GM21381 (cell line): ENCODE measurements around the gene PSMD13.
"Not testable (repeated sequence)": the region's sequence is repeated elsewhere in the genome, so short reads cannot be mapped to it uniquely, and the experiment has no call there.

Experiments used
- ATAC-seq: cut with Tn5 transposase; IDR thresholded peaks from one replicate; pipeline ENCODE4 v1.9.1; 2021; ENCODE audit warnings: mild to moderate bottlenecking, moderate library complexity; ENCODE audit not compliant: unreplicated experiment

Gene PSMD13

GRCh38 chr11:285894-286220, 49.1 kb downstream of the PSMD13 start:
- no peak for ATAC-seq

DNA sequence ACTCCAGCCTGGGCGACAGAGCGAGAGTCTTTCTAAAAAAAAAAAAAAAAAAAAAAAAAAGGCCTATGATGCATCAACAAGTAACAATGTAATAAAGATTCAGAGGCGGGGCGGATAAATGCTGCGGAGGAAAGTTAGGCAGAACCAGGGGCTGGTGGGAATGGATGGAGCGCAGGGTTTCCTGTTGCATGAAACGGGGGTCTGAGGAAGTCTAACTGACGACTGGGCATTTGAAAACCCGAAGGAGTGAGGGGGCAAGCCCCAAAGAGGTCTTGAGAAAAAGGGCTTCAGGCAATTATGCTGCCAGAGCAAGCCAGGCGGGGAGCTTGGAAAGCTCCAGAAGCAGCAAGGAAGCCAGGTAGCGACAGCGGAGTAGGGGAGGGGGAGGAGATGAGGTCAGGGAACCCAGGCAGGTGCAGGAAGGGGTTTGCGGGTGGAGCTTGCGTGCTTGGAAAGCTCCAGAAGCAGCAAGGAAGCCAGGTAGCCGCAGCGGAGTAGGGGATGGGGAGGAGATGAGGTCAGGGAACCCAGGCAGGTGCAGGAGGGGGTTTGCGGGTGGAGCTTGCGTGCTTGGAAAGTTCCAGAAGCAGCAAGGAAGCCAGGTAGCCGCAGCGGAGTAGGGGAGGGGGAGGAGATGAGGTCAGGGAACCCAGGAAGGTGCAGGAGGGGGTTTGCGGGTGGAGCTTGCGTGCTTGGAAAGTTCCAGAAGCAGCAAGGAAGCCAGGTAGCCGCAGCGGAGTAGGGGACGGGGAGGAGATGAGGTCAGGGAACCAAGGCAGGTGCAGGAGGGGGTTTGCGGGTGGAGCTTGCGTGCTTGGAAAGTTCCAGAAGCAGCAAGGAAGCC, 50.4 kb downstream of the PSMD13 start:
- not testable (repeated sequence) for ATAC-seq

DNA sequence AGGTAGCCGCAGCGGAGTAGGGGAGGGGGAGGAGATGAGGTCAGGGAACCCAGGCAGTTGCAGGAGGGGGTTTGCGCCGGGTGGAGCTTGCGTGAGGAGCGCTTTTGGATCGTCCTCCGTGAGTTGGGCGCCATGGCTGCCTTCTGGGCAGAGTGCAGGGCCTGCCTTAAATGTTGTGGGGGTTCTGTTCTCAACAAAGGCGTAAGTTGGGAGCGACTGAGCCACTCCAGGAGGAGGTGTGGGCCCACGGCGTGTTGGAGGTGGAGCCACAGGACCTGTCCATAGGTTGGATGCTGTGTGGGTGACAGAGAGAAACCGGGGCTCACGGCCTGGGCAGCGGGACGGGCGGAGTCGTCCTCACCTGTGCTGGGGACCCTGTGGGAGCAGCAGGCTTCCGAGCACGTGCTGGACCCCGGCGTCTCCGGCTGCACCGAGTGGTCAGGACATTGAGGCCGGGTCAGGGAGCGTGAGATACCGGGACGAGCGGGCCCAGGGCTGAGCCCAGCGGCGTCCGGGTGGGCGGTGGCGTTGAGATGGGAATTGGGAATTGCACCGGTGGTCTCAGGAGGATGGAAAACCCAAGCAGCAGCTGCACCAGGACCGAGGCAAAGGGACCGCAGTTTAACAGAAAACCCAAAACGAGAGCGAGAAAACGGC, 51.2 kb downstream of the PSMD13 start:
- ATAC-seq: no peak

- peak; percentile 70 for ATAC-seq
Observed at GRCh38 chr11:288478-289397, 52.0 kb downstream of the PSMD13 start, which contains the start of gene PGGHG. Gene PGGHG, plus strand, starts transcription at chr11:289126. Its CDS starts 691 bp downstream, at chr11:289817.

DNA sequence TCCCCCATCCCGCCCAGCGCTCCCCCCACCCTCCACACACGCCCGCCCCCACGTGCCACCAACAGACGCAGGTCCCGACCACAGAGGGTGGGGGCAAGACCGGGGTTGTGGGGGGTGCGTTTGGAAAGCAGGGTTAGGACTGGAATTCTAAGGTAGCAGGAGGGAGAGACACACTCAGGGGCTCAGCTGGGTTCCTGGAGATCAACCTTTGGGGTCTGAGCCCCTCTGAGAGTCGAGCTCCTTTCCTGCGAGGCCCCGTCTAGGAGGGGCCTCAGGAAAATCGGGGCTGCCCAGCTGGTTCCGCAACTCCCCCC, 52.6 kb downstream of the PSMD13 start:
- no peak for ATAC-seq

DNA sequence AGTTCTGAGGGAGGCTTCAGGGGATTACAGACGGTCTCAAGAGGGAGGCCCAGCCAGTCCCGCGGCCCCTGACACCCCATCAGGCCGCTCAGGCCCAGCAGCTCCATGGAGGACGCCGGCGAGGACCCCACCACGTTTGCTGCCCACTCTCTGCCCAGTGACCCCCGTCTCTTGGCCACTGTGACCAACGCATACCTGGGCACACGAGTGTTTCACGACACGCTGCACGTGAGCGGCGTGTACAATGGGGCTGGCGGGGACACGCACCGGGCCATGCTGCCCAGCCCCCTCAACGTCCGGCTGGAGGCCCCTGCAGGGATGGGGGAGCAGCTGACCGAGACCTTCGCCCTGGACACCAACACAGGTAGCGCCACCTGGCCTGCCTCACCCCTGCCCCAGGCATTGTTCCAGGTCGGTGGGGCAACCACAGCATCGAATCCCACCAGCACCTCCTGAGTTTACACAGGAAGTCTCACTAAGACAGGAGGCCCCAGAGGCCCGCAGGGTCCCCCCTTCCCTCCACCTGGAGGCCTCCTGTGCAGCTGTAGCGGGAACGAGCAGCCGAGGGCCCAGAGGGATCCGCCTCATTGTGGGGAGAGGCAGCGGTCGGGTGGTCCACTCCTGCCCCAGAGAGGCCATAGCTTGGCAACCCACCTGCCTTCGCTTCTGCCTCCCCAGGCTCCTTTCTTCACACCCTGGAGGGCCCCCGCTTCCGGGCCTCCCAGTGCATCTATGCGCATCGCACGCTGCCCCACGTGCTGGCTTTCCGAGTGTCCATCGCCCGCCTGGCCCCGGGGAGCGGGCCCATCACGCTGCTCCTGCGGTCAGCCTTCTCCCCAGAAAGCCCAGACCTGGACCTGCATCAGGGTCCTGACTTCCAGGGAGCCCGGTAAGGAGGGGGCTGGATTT, 53.2 kb downstream of the PSMD13 start:
- ATAC-seq: no peak

DNA sequence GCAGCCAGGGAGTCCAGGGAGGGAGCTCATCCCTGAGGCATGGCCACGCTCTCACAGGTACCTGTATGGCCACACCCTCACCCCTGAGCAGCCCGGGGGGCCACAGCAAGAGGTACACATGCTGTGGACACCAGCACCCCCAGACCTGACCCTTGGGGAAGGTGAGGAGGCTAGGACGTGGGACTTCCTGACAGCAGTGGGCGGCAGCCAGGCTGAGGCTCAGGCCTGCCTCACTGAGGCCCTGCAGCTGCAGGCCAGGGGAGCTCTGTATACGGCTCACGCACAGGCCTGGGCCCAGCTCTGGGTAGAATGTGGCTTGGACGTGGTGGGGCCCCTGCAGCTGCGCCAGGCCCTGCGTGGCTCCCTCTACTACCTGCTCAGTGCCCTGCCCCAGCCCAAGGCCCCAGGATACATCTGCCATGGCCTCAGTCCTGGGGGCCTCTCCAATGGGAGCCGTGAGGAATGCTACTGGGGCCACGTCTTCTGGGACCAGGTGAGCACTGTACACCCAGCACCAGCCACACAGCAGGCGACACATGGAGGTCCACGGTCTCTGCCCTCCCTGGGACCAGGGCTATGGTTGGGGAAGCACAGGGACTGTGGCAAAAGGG, 54.0 kb downstream of the PSMD13 start:
- ATAC-seq: no peak

GRCh38 chr11:291281-292210, 54.8 kb downstream of the PSMD13 start:
- no peak for ATAC-seq

- no peak for ATAC-seq
Observed at GRCh38 chr11:292211-293121, 55.7 kb downstream of the PSMD13 start.

DNA sequence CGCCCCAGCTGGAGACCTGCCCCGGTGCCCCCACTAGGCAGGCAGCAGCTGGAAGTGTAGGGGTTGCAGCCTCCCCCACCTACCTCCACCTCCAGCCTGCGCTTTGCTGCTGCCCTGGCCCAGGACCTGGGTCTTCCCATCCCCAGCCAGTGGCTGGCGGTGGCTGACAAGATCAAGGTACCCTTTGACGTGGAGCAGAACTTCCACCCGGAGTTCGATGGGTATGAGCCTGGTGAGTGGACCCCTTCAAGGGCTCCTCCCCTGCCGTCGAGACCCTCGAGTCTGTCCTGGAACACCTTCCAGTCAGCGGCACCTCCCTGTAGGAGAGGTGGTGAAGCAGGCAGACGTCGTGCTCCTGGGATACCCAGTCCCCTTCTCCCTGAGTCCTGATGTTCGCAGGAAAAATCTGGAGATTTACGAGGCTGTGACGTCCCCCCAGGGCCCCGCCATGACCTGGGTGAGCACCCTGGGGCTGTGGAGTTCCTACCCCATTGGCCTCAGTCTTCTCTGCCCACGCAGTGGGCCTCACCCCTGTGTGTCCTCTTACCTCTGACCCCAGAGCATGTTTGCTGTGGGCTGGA, 56.6 kb downstream of the PSMD13 start:
- ATAC-seq: no peak

GRCh38 chr11:293852-294661, 57.3 kb downstream of the PSMD13 start:
- ATAC-seq: no peak

DNA sequence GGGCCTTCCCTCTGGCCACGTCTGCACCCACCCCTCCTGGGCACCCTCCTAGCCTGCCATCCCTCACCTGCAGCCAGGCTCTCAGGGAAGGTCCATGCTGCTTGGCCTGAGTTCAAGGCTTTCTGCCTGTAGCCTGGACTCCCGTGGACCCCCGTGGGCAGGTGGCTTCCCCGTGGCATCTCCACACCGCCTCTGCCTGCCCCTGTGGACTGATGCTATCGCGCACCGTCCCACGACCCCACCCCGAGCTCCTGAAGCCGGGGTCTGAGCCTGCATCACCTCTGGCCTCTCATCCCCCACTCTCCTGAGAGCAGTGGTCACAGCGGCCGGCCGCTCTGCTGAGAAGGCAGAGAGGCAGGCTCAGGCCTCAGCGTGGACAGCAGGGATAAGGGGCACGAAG, 58.0 kb downstream of the PSMD13 start:
- no peak for ATAC-seq

DNA sequence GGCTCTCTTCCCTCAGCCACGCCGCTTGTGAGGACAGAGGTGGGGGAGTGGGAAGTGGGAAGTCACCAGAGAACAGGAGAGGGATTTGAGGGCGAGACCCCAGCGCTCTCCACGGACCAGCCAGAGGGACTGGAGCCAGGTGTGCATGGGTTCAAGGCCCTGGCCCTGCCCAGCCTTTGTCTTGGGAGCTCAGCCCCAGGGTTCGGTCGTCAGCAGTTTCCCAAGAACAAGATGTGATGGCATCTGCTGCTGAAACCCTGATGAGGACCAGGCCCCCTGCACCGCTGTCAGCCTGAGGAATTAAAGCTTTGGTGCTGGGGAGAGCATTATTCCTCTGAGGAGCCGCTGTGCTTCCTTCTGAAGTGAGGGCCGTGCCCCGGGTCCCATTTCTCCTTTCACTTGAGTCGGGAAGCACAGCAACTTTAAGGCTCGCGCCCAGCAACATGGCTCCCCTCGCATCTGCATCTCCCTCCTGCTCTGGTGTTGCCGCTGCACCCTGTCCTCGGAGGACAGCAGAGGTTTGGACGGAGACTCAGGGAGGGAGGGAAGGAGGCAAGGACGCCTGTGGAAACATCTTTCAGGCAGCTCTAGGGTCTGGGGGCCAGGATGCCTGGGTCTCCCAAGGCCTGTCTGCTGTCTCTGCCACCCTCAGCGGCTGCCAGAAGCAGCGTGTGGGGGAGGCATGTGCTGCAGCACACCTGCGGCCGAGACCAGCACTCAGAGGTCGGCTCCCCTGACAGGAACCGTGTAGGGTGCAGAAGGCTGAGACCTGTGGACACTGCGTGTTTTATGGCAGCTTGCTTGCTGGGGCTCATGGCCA, 58.8 kb downstream of the PSMD13 start:
- no peak for ATAC-seq

DNA sequence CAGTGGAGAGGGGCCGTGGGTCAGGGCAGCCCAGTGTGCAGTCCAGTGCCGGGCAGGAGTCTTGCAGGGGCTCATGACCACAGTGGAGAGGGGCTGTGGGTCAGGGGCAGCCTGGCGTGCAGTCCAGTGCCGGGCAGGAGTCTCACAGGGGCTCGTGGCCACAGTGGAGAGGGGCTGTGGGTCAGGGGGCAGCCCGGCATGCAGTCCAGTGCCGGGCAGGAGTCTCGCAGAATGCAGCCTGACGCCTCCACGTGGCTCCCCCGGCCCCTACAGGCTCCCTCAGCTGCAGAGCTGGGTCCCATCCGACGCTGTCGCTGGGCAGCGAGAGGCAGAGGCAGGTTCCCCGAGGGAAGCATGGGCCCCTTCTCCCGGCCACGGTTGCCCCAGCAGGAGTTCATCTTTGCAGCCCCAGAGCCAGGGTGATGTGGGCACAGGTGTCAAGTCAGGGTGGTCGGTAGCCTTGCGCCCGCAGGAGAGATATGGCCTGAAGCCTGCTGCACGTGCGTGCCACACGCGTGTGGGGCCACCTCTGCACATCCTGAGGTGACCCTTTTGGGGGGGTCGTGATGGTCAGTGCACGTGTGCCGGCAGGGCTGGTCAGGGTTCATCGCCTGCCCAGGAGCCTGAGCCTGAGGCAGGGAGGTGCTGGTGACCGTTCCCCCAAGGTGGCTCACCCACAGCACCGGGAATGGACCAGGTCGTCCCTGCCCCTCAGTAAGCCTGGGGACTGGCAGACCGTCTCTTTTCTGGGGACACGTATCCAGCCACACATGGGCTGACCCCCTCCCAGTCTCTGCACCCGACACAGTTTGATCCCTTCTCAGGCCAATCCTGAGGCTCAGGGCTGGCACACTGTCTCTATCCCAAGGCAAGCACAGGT, 59.6 kb downstream of the PSMD13 start:
- no peak for ATAC-seq

DNA sequence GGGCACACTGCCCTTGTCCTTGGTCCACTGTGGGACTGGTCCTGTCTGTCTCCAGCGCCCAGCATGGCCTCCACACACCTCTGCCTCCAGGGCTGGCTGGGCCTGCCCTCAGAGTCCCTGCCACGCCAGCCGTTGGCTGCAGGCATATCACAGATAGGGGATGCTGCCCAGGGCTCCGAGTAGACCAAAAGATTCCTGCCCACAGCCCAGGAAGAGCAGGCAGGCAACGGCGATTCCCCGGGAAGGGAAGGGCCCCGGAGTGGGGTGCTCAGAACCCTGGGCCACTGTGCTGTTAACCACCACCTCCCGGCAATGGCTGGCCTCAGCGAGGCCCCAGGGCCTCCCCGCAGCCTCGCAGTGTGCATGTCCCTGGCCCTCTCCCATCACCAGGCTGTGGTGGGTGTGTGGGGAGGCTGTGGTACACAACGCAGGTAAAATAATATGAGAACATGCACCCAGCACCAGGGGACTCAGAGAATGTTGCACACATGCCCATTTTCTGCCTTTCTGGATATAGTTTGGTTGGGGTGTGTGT, 60.3 kb downstream of the PSMD13 start:
- no peak for ATAC-seq
